Breast epithelium (tissue), 4 donors: ENCODE measurements around the gene NETO2. TPM values are rescaled to one million over a fixed set of nuclear protein-coding genes. Genes with fewer than 3 reads are reported as not detected.
"Not testable (repeated sequence)": the region's sequence is repeated elsewhere in the genome, so short reads cannot be mapped to it uniquely, and the experiment has no call there.

Experiments used
- DNase-seq, 2 donors: peaks; one replicate each; pipeline ENCODE4 v3.0.0-alpha.2; 2019; ENCODE audit warnings: low spot score in 2 of 2
- H3K27ac ChIP-seq, 2 donors: fragments of 200-600 bp; sonication (generic) in 1 of 2; one replicate each; pipeline ENCODE4 v1.5.1; 2016 to 2019; ENCODE audit warnings: mild to moderate bottlenecking in 1 of 2
- H3K27me3 ChIP-seq, 2 donors: fragments of 200-600 bp; sonication (generic) in 1 of 2; one replicate each; pipeline versions ENCODE4 v1.5.1 to v1.6.0; 2017 to 2019; ENCODE audit warnings: control low read depth in 1 of 2, mild to moderate bottlenecking in 1 of 2
- H3K36me3 ChIP-seq: fragments of 200-600 bp; one replicate; pipeline ENCODE4 v1.5.1; 2019
- H3K4me1 ChIP-seq, 2 donors: fragments of 200-600 bp; sonication (generic); one replicate each; pipeline ENCODE4 v1.5.1; 2016 to 2019; ENCODE audit warnings: control low read depth in 1 of 2
- H3K4me3 ChIP-seq, 3 donors: fragments of 200-600 bp; sonication (generic); 1 replicate in 2 of 3; 2 replicates in 1 of 3; pipeline ENCODE4 v1.5.1; 2016 to 2019; ENCODE audit warnings: mild to moderate bottlenecking in 3 of 3, moderate library complexity in 2 of 3
- H3K9me3 ChIP-seq, 2 donors: fragments of 200-600 bp; sonication (generic) in 1 of 2; one replicate each; pipeline ENCODE4 v1.5.1; 2016 to 2019; ENCODE audit warnings: control low read depth in 1 of 2
- POLR2A ChIP-seq: fragments of 450-650 bp; IDR thresholded peaks from one replicate; pipeline ENCODE4 v1.6.1; 2016; ENCODE audit warnings: antibody characterized with exemption, mild to moderate bottlenecking, moderate library complexity
- POLR2AphosphoS5 ChIP-seq, 3 donors: sonication (generic); formaldehyde crosslinking; IDR thresholded peaks; one replicate each; pipeline ENCODE4 v1.6.1; 2017; ENCODE audit warnings: antibody characterized with exemption in 3 of 3
- intact Hi-C: fragments of 100-400 bp; cut with DNase I; formaldehyde crosslinking; loops from one replicate; pipeline ENCODE4 v1.15.1; 2023; ENCODE audit warnings: low total_unique reads
- total RNA-seq, 3 donors: library from RNA; depleted of rRNA; stranded (reverse); fragments of >200 nt; gene quantifications; one replicate each; pipeline ENCODE4 v1.1.0, GENCODE V29; 2016
- TF ChIP-seq, protein P1 (sequence below), 3 donors: fragments of 450-650 bp; IDR thresholded peaks; one replicate each; pipeline ENCODE4 v1.5.1; 2016 to 2017; ENCODE audit warnings: antibody characterized with exemption in 3 of 3, mild to moderate bottlenecking in 3 of 3, moderate library complexity in 3 of 3

Gene NETO2
- total RNA-seq, 3 donors from 2014 or later, result 1.4 to 16.7 (median 5.9) TPM

GRCh38 chr16:47140686-47141085 is 3.1 kb downstream of the NETO2 start:
- H3K9me3 ChIP-seq, result no peaks in the 10 kb centered on the region
- no peak overlapping the region for H3K4me3 ChIP-seq
- no peak for DNase-seq
- no peaks in the 10 kb centered on the region for H3K4me1 ChIP-seq
- intact Hi-C loops, result no loop called here
- TF ChIP-seq POLR2AphosphoS5 (IDR thresholded peaks at IDR 0.05) (no peak), POLR2A (no peak)
- no peak overlapping the region for H3K27ac ChIP-seq
- H3K36me3 ChIP-seq, result no peaks in the 10 kb centered on the region
- H3K27me3 ChIP-seq, result no peaks in the 10 kb centered on the region

DNA sequence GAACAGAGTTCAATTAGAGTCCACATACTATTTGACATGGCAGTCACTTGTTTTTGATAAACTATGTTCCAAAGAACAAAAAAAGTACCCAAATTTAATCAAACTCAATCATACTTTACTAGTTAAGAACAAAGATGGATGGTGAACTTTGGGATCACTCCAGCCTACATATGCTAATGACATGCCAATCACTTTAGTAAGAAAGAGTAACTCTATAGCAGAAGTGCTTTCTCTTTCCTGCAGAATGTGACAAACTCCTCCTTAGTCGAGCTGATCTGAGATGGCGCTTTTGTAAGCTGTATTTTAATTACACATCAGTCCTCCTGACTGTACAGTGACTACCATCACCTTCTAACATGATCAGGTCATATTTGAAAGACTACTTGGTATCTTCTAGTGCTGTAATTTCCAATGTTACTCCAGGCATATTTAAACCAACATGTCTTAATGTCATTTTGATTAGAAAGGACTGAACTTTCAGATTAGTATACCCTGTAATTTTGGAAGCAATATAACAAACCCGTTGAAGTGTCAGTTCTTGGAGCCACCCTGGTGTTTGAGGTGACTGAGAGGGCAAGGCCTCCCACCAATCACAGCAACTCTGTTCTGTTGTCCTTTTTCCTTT is 4.1 kb downstream of the NETO2 start:
- intact Hi-C loops, result no loop called here
- no peak for TF ChIP-seq POLR2A
- no peak for TF ChIP-seq POLR2AphosphoS5 (IDR thresholded peaks at IDR 0.05)
- TF ChIP-seq, protein P1, sequence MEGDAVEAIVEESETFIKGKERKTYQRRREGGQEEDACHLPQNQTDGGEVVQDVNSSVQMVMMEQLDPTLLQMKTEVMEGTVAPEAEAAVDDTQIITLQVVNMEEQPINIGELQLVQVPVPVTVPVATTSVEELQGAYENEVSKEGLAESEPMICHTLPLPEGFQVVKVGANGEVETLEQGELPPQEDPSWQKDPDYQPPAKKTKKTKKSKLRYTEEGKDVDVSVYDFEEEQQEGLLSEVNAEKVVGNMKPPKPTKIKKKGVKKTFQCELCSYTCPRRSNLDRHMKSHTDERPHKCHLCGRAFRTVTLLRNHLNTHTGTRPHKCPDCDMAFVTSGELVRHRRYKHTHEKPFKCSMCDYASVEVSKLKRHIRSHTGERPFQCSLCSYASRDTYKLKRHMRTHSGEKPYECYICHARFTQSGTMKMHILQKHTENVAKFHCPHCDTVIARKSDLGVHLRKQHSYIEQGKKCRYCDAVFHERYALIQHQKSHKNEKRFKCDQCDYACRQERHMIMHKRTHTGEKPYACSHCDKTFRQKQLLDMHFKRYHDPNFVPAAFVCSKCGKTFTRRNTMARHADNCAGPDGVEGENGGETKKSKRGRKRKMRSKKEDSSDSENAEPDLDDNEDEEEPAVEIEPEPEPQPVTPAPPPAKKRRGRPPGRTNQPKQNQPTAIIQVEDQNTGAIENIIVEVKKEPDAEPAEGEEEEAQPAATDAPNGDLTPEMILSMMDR (IDR thresholded peaks at IDR 0.05), result no peak
- Histone ChIP-seq H3K4me1 (no peaks in the 10 kb centered on the region), H3K4me3 (no peak overlapping the region), H3K27ac (peak overlapping the region; percentile 4 to 38), H3K9me3 (no peaks in the 10 kb centered on the region), H3K27me3 (no peaks in the 10 kb centered on the region), H3K36me3 (no peaks in the 10 kb centered on the region)
- no peak for DNase-seq

DNA sequence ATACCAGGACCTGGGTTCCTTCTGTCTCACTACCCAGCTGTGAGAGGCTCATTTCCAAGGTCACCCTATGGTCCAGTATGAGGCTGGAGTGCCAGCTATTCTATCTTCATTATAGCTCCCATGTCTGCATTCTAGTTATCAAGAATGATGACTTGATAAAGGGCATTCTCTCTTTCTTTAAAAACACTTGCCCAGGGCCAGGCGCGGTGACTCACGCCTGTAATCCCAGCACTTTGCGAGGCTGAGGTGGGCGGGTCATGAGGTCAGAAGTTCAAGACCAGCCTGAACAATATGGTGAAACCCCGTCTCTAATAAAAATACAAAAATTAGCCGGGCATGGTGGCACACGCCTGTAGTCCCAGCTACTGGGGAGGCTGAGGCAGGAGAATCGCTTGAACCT is 5.8 kb downstream of the NETO2 start:
- H3K27ac ChIP-seq, H3K4me1 ChIP-seq, H3K4me3 ChIP-seq, intact Hi-C loops, DNase-seq, H3K36me3 ChIP-seq, H3K27me3 ChIP-seq, H3K9me3 ChIP-seq: not testable (repeated sequence)

- Histone ChIP-seq H3K9me3 (no peaks in the 10 kb centered on the region), H3K27me3 (no peaks in the 10 kb centered on the region), H3K4me3 (no peak overlapping the region), H3K36me3 (no peaks in the 10 kb centered on the region), H3K27ac (no peak overlapping the region), H3K4me1 (no peaks in the 10 kb centered on the region)
- TF ChIP-seq, protein P1 (IDR thresholded peaks at IDR 0.05), result no peak
- TF ChIP-seq POLR2AphosphoS5 (IDR thresholded peaks at IDR 0.05), result no peak
- TF ChIP-seq POLR2A, result no peak
- no peak for DNase-seq
- intact Hi-C loops, result no loop called here
These were observed 7.5 kb downstream of the NETO2 start for GRCh38 chr16:47136099-47136842.

DNA sequence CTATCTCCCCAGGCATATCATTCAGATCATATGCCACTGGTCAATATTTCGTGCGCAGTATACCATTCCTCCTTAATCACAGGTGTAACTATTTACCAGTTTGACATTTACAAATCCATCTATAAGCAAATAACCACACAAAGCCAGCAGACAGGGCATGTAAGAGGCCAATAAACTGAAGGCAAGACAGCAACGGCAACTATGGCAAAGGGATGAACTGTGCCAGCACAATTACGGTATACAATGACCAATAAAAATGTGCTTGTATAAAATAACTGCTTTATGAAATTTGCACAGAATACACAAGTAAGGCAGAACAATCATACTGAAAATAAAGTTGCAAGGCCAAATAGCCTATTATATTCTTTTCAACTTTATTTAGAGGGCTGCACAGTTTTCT is 9.2 kb downstream of the NETO2 start:
- Histone ChIP-seq H3K4me1 (no peaks in the 10 kb centered on the region), H3K27me3 (no peaks in the 10 kb centered on the region), H3K36me3 (no peaks in the 10 kb centered on the region), H3K27ac (no peak overlapping the region), H3K4me3 (no peak overlapping the region), H3K9me3 (no peaks in the 10 kb centered on the region)
- intact Hi-C loops, result no loop called here
- DNase-seq, result no peak
- no peak for TF ChIP-seq POLR2AphosphoS5 (IDR thresholded peaks at IDR 0.05)
- TF ChIP-seq, protein P1 (IDR thresholded peaks at IDR 0.05), result no peak
- TF ChIP-seq POLR2A, result no peak

DNA sequence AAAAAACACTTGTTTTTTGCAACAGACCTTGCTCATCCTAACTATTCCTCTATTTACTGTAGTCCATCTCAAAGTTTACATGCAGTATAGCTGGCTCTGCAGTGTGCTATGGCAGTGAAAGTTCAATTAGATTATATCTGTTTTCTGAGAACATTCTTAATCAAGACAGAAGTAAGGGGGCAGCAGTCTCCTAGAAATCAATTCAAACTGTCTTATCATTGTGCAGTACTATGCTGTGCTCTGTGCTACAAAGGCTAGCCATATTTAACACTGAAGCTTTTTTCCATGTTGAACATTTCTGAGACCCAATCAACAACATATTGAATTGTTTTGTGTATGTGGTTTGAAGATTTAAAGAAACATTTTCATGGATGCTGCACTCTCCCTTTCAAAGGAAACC is 11.4 kb downstream of the NETO2 start:
- Histone ChIP-seq H3K36me3 (no peaks in the 10 kb centered on the region), H3K9me3 (no peaks in the 10 kb centered on the region), H3K4me3 (no peak overlapping the region), H3K4me1 (no peaks in the 10 kb centered on the region), H3K27ac (no peak overlapping the region), H3K27me3 (no peaks in the 10 kb centered on the region)
- TF ChIP-seq, protein P1 (IDR thresholded peaks at IDR 0.05), result no peak
- no peak for TF ChIP-seq POLR2A
- no peak for TF ChIP-seq POLR2AphosphoS5 (IDR thresholded peaks at IDR 0.05)
- intact Hi-C loops, result no loop called here
- no peak for DNase-seq
